ENCODE measurements around the gene FPR2. TPM values are rescaled to one million over a fixed set of nuclear protein-coding genes. Genes with fewer than 3 reads are reported as not detected.

FPR2 gene
- total RNA-seq, 2 donors from 2014 or later: 0.30 to 3.9 TPM

- DNase-seq (ENCODE audit: low spot score): no peak
- Histone ChIP-seq H3K27me3 (no peaks in the 10 kb centered on the region), H3K9me3 (peaks cover 0 to 4% of the 10 kb centered on the region in 2 donors), H3K4me1 (peaks cover 0 to 22% of the 10 kb centered on the region in 2 donors), H3K27ac (peak within 1 kb of the TSS in 1 of 2 donors; percentile 45), H3K4me3 (peak within 1 kb of the TSS in 1 of 2 donors; percentile 23), H3K36me3 (no peaks in the 10 kb centered on the region)
- TF ChIP-seq CTCF (IDR thresholded peaks at IDR 0.05): no peak
Observed at GRCh38 chr19:51794885-51795490, 34.0 kb downstream of the FPR2 start, which contains the start of gene FPR3. Gene FPR3, plus strand, starts transcription at chr19:51795157. Its CDS starts 28,592 bp downstream, at chr19:51823749.

- peaks cover 0 to 4% of the 10 kb centered on the region in 2 donors for H3K9me3 ChIP-seq
- TF ChIP-seq CTCF (IDR thresholded peaks at IDR 0.05): no peak
- no peaks in the 10 kb centered on the region for H3K27me3 ChIP-seq
- no peak for DNase-seq (ENCODE audit: low spot score)
- H3K4me3 ChIP-seq: peak overlapping the region in 1 of 2 donors; percentile 23
- no peaks in the 10 kb centered on the region for H3K36me3 ChIP-seq
- H3K27ac ChIP-seq: peak overlapping the region; percentile 0 to 94
- H3K4me1 ChIP-seq: peaks cover 0 to 34% of the 10 kb centered on the region in 2 donors
Observed at GRCh38 chr19:51796195-51796679, 35.3 kb downstream of the FPR2 start.

DNA sequence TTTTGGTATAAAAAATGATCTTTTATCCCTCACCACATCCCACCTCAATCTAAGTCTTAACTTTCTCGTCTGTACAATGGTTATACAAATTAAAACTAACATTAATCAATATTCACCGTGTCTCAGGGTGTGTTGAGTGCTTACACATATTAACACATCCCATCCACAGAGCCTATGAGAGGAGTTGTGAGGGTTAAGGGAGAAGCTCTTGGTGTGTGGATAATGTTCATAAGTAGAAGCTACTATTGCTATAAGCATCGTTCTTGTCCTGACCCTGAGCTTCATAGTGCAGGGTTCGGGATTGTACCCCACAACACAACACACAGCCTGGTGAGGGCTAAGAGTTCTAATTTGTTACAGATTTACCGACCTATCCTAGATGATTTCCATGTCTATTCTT lies 36.5 kb downstream of the FPR2 start:
- no peaks in the 10 kb centered on the region for H3K36me3 ChIP-seq
- H3K27me3 ChIP-seq: no peaks in the 10 kb centered on the region
- H3K9me3 ChIP-seq: peaks cover 0 to 4% of the 10 kb centered on the region in 2 donors
- peak overlapping the region; percentile 0 to 94 for H3K27ac ChIP-seq
- no peak for TF ChIP-seq CTCF (IDR thresholded peaks at IDR 0.05)
- no peak for DNase-seq (ENCODE audit: low spot score)
- peaks cover 0 to 43% of the 10 kb centered on the region in 2 donors for H3K4me1 ChIP-seq
- no peak overlapping the region for H3K4me3 ChIP-seq

DNA sequence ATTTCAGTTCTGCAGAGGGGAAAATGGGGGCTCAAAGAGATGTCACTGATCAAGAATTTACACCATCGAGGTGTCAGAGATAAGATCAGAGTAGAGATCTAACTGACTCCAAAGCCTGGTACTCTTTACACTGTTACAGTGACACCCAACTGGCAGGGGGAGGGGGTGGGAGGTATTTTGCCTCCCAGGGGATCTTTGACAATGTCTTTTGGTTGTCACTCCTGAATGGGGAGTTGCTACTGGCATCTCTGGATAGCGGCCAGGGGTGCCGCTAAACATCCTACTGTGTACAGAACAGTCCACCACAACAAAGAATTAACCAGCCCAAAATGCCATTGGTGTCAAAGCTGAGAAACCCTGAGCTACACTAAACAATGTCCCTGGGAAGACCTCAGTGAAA lies 37.1 kb downstream of the FPR2 start:
- H3K9me3 ChIP-seq: peaks cover 0 to 3% of the 10 kb centered on the region in 2 donors
- H3K36me3 ChIP-seq: no peaks in the 10 kb centered on the region
- H3K4me3 ChIP-seq: no peak overlapping the region
- H3K27me3 ChIP-seq: no peaks in the 10 kb centered on the region
- H3K27ac ChIP-seq: peak overlapping the region; percentile 90 to 94
- H3K4me1 ChIP-seq: peaks cover 0 to 43% of the 10 kb centered on the region in 2 donors
- no peak for DNase-seq (ENCODE audit: low spot score)
- TF ChIP-seq CTCF (IDR thresholded peaks at IDR 0.05): no peak

DNA sequence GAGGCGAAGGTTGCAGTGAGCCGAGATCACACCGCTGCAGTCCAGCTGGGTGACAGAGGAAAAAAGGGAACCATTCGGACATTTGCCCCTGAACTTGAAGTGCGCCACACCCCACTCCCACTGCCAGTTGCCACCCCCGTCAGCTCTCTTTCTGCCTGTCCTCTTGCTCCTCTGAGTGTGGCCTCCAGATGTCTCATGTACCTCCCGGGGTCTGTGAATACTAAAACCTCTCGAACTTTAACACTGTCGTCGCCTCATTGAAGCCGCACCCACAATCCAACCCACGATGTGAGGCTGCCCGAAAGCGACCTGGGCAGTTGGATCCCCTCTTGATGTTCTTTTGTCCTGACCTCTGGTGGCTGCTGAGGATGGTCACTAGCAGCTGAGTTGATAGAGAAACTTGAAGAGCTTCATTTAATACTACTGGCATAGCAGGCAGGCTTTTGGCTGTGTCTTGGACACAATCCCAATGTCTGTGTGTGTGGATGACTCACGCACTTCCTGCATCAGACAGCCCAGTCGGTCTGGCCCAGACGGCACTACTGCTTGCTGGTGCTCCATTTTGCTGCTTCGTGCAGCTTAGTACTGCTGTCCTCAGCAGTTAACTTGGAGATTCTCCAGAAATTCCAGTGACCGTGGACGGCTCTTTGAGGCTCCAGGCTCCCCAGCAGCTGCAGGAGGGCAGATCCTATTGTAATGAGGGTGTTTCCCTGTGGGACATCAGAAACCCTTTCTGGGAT lies 38.2 kb downstream of the FPR2 start:
- DNase-seq (ENCODE audit: low spot score): peak; percentile 96
- H3K27ac ChIP-seq: peak overlapping the region; percentile 90 to 94
- no peaks in the 10 kb centered on the region for H3K9me3 ChIP-seq
- no peaks in the 10 kb centered on the region for H3K27me3 ChIP-seq
- peaks cover 0 to 43% of the 10 kb centered on the region in 2 donors for H3K4me1 ChIP-seq
- peak in 1 of 2 donors; percentile 35 for TF ChIP-seq CTCF (IDR thresholded peaks at IDR 0.05)
- peak overlapping the region in 1 of 2 donors; percentile 7 for H3K4me3 ChIP-seq
- H3K36me3 ChIP-seq: no peaks in the 10 kb centered on the region

Measured in right atrium auricular region (tissue), 2 donors.